GM12874 (cell line): ENCODE data around the gene UBE2Q2.

Experiments used
- TF ChIP-seq, protein P1 (sequence below): IDR thresholded peaks from 2 replicates; pipeline ENCODE4 v1.5.1; 2011; ENCODE audit warnings: low read depth, mild to moderate bottlenecking, control low read depth, low read length, moderate library complexity; ENCODE audit not compliant: insufficient read depth

UBE2Q2 gene

DNA sequence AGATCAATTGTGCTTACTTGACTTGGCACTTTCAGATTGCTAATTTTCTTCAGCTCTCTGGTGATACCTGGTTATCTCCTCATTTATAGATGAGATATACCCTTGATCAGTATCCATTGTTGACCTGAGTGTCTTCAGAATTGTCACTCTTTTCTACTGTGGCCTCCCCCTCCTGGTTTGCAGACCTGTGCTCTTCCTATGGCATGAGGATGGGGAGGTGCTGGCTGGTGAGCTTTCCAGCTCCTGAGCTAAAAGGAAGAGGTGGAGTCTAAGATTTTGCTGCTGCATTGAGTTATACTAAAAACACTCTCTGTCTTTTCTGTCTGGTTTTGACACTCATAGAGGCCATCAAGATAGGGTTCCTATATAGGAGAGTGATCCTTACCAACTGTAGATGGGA is 23.7 kb downstream of the UBE2Q2 start:
- TF ChIP-seq, protein P1, sequence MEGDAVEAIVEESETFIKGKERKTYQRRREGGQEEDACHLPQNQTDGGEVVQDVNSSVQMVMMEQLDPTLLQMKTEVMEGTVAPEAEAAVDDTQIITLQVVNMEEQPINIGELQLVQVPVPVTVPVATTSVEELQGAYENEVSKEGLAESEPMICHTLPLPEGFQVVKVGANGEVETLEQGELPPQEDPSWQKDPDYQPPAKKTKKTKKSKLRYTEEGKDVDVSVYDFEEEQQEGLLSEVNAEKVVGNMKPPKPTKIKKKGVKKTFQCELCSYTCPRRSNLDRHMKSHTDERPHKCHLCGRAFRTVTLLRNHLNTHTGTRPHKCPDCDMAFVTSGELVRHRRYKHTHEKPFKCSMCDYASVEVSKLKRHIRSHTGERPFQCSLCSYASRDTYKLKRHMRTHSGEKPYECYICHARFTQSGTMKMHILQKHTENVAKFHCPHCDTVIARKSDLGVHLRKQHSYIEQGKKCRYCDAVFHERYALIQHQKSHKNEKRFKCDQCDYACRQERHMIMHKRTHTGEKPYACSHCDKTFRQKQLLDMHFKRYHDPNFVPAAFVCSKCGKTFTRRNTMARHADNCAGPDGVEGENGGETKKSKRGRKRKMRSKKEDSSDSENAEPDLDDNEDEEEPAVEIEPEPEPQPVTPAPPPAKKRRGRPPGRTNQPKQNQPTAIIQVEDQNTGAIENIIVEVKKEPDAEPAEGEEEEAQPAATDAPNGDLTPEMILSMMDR: no peak

- TF ChIP-seq, protein P1: no peak
Measured at GRCh38 chr15:75867449-75867848, 24.2 kb downstream of the UBE2Q2 start.

DNA sequence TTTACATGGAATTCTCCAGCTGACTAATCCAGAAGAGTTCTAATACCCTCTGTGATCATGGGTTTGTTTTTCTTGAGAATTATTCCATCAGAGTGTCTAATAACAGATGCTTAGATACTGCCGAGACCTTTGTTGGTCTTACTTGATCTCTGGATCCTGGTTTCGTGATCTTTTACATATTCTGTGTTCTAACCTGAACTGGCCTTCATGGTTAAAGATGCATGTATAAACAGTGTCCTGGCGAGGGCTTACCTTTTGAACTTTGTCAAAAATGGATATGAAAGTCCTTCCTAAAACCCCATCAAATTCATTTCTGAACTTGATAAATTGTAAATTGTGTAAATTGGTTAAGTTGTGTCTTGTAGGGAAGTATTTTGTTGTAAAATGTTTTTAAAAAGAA is 24.8 kb downstream of the UBE2Q2 start:
- TF ChIP-seq, protein P1: no peak

GRCh38 chr15:75869446-75869845 is 26.2 kb downstream of the UBE2Q2 start:
- TF ChIP-seq, protein P1: no peak

GRCh38 chr15:75872403-75872990 is 29.2 kb downstream of the UBE2Q2 start:
- TF ChIP-seq, protein P1: no peak

GRCh38 chr15:75884041-75884440 is 40.8 kb downstream of the UBE2Q2 start:
- TF ChIP-seq, protein P1: no peak

- TF ChIP-seq, protein P1: no peak
Measured at GRCh38 chr15:75887178-75887577, 43.9 kb downstream of the UBE2Q2 start.

DNA sequence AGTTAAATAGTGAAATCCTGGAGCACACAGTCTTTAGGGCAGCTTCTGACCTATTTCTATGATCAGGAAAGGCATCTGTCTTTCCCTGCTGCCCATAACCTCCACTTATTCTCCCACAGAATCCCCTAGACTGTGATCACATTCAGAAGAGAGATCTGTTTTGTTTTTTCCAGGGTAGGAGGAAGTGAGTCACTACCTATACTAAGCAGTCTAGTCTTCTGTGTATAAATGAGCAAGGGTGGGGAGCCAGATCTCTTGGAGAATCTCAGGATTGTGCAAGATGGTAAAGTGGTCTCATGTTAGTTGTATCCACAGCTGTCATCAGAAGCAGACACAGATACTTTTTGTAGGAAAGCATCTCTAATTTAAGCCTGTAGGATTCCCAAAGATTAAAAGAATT is 48.6 kb downstream of the UBE2Q2 start:
- TF ChIP-seq, protein P1: no peak
